ENCODE results near the gene ERFE. TPM values are rescaled to one million over a fixed set of nuclear protein-coding genes. Genes with fewer than 3 reads are reported as not detected.
"Not testable (repeated sequence)": the region's sequence is repeated elsewhere in the genome, so short reads cannot be mapped to it uniquely, and the experiment has no call there.

The ERFE gene
- total and polyA plus RNA-seq, 2 donors, result 0.53 to 0.79 TPM

DNA sequence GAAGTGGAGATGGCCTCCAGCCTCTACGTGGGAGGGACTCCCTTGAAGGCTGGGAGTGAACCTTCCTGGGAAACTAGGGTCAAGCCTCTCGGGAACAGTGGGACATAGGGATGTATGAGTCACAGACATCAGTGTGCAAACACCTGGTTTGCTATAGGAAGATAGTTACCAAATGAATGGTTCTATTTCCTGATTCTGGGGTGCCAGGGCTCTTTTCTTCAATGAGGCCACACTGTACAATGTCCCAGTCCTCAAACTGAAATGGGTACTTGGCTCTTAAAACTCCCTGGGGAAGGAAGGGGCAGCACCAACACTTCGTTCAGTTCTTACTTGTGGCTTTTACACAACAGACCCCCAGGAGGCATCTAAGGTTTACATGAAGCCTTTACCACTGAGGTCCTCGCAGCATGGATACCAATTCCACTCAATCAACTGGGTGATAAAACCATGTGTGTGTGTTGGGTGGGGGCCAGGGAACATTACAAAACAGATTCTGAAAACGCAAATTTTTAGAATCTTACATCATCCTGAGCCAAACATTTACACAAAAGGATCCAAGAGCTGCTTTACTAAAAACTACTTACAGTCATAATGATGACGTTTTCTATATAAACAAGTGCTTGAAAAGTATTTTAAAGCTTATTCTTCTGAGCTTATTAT, 10.4 kb downstream of the ERFE start:
- H3K27ac ChIP-seq (ENCODE audit: low read depth), result no peak overlapping the region
- DNase-seq (ENCODE audit: extremely low spot score), result no peak
- H3K4me3 ChIP-seq (ENCODE audit: low read depth, low read length), result no peak overlapping the region
- H3K36me3 ChIP-seq (ENCODE audit: insufficient read depth), result peaks cover 4% of the 10 kb centered on the region
- no peaks in the 10 kb centered on the region for H3K4me1 ChIP-seq (ENCODE audit: insufficient read depth)
- WGBS, result 46% methylated on average over 6 of the region's 6 CpGs

DNA sequence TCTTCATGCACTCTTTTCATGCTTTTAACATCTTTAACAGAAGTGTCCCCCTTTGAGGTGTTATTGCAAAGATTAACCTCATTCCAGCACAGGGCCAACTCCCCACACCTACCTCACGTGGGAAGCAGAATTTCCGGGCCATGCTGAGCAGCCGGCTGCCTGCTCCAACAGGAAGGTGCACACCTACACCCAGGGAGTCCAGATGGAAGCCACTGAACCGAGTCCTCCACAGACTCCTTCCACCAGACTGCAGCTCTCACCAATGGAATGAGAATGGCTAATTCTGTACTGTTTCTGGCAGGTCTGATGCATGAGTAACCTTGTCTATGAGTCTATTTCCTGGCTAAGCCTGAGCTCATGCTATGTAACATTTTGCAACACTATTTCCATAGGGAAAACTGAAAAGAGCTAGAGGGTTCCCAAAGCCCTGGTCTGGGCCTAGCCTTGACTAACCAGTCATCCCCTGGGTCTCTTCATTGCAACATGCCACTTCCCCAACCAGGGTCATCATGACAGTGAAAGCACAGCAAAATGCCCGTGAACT, 11.0 kb downstream of the ERFE start:
- H3K4me3 ChIP-seq (ENCODE audit: low read depth, low read length), result no peak overlapping the region
- H3K27ac ChIP-seq (ENCODE audit: low read depth), result no peak overlapping the region
- DNase-seq (ENCODE audit: extremely low spot score), result no peak
- H3K4me1 ChIP-seq (ENCODE audit: insufficient read depth), result no peaks in the 10 kb centered on the region
- WGBS, result 51% methylated on average over 5 of the region's 5 CpGs
- peaks cover 4% of the 10 kb centered on the region for H3K36me3 ChIP-seq (ENCODE audit: insufficient read depth)

DNA sequence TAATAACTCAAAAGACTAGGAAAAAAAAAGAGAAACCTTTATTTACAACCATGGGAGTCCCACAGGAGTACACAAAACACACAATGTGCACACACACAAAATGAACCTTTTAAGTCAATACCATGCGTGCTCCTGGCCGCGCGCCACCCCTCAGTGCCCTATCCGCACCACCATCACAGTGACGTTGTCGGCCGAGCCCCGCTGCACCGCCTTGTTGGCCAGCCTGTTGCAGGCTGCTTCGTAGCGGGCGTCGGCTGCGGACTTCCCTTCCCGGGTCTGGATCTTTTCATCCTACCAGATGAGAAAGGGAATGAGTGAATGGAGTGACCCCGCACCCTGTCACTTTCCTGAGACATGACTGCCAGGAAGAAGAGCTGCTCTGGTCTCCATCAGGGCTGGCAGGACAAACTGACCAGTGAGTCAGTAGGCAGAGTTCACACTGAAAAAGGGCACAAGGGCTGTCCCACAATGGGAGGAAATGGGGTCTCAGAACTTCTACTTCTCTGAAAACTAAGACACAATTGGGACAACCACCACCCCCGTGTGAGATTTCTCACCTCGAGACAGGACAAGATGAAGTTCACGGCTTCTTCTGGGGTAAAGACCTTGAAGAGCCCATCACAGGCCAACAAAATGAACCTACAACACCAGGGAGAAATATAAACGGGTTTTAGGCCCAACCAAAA, 11.8 kb downstream of the ERFE start:
- peaks cover 4% of the 10 kb centered on the region for H3K36me3 ChIP-seq (ENCODE audit: insufficient read depth)
- 90% methylated on average over 21 of the region's 21 CpGs for WGBS
- DNase-seq (ENCODE audit: extremely low spot score), result no peak
- no peak overlapping the region for H3K4me3 ChIP-seq (ENCODE audit: low read depth, low read length)
- no peaks in the 10 kb centered on the region for H3K4me1 ChIP-seq (ENCODE audit: insufficient read depth)
- H3K27ac ChIP-seq (ENCODE audit: low read depth), result no peak overlapping the region

DNA sequence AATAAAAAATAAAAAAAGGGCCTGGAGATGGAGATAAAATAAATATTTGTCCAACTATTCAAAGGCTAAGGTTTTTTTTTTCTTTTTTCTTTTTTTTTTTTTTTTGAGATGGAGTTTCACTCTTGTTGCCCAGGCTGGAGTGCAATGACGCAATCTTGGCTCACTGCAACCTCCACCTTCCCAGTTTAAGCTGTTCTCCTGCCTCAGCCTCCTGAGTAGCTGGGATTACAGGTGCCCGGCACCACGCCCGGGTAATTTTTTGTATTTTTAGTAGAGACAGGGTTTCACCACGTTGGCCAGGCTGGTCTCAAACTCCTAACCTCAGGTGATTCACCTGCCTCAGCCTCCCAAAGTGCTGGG, 12.3 kb downstream of the ERFE start:
- not testable (repeated sequence) for DNase-seq (ENCODE audit: extremely low spot score); H3K36me3 ChIP-seq (ENCODE audit: insufficient read depth); H3K4me1 ChIP-seq (ENCODE audit: insufficient read depth)

GRCh38 chr2:238171575-238172187, 12.9 kb downstream of the ERFE start:
- H3K27ac ChIP-seq (ENCODE audit: low read depth), result no peak overlapping the region
- peaks cover 4% of the 10 kb centered on the region for H3K36me3 ChIP-seq (ENCODE audit: insufficient read depth)
- no peak overlapping the region for H3K4me3 ChIP-seq (ENCODE audit: low read depth, low read length)
- WGBS, result 89% methylated on average over 9 of the region's 9 CpGs
- DNase-seq (ENCODE audit: extremely low spot score), result no peak
- no peaks in the 10 kb centered on the region for H3K4me1 ChIP-seq (ENCODE audit: insufficient read depth)

More for the DNA sequence above, 12.3 kb downstream of the ERFE start:
- WGBS, result 90% methylated on average over 5 of the region's 5 CpGs
- H3K4me3 ChIP-seq (ENCODE audit: low read depth, low read length); H3K27ac ChIP-seq (ENCODE audit: low read depth): not testable (repeated sequence)

GRCh38 chr2:238172439-238172838, 13.7 kb downstream of the ERFE start:
- 91% methylated on average over 14 of the region's 14 CpGs for WGBS
- no peak for DNase-seq (ENCODE audit: extremely low spot score)
- H3K36me3 ChIP-seq (ENCODE audit: insufficient read depth), result peaks cover 4% of the 10 kb centered on the region
- H3K27ac ChIP-seq (ENCODE audit: low read depth), result no peak overlapping the region
- H3K4me3 ChIP-seq (ENCODE audit: low read depth, low read length), result no peak overlapping the region
- no peaks in the 10 kb centered on the region for H3K4me1 ChIP-seq (ENCODE audit: insufficient read depth)

GRCh38 chr2:238173692-238174091, 14.9 kb downstream of the ERFE start:
- H3K4me3 ChIP-seq (ENCODE audit: low read depth, low read length), result no peak overlapping the region
- WGBS, result 92% methylated on average over 2 of the region's 2 CpGs
- no peaks in the 10 kb centered on the region for H3K4me1 ChIP-seq (ENCODE audit: insufficient read depth)
- no peak overlapping the region for H3K27ac ChIP-seq (ENCODE audit: low read depth)
- DNase-seq (ENCODE audit: extremely low spot score), result no peak
- H3K36me3 ChIP-seq (ENCODE audit: insufficient read depth), result peaks cover 4% of the 10 kb centered on the region

DNA sequence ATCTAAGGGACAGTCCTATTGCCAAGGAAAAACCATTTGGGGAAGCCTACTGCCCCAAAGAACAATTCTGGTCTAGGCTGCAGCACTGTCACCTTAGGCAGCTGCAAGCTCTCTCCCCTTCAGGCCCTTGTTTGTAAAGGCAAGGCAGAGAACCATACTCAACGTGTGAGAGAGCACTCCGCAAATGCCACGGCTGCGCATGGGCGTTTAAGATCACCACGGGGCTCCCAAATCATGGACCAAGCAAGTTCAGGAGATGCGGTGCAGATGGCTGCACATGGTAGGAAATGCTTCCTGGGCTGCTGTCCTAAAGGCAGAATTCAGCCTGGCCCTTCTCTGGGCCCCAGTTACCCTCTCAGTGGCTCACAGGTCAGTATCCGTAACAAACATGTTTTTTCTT, 15.5 kb downstream of the ERFE start:
- no peak for DNase-seq (ENCODE audit: extremely low spot score)
- H3K27ac ChIP-seq (ENCODE audit: low read depth), result no peak overlapping the region
- H3K4me1 ChIP-seq (ENCODE audit: insufficient read depth), result no peaks in the 10 kb centered on the region
- 93% methylated on average over 8 of the region's 8 CpGs for WGBS
- peaks cover 4% of the 10 kb centered on the region for H3K36me3 ChIP-seq (ENCODE audit: insufficient read depth)
- H3K4me3 ChIP-seq (ENCODE audit: low read depth, low read length), result no peak overlapping the region

- no peak for DNase-seq (ENCODE audit: extremely low spot score)
- whole genome bisulfite sequencing, result 76% methylated on average over 3 of the region's 3 CpGs
- Histone ChIP-seq H3K27ac (ENCODE audit: low read depth) (no peak overlapping the region), H3K4me3 (ENCODE audit: low read depth, low read length) (no peak overlapping the region), H3K4me1 (ENCODE audit: insufficient read depth) (no peaks in the 10 kb centered on the region), H3K36me3 (ENCODE audit: insufficient read depth) (peaks cover 4% of the 10 kb centered on the region)
Observed at GRCh38 chr2:238174701-238175100, 15.9 kb downstream of the ERFE start.

- no peaks in the 10 kb centered on the region for H3K4me1 ChIP-seq (ENCODE audit: insufficient read depth)
Observed at GRCh38 chr2:238176613-238177012, 17.8 kb downstream of the ERFE start.

DNA sequence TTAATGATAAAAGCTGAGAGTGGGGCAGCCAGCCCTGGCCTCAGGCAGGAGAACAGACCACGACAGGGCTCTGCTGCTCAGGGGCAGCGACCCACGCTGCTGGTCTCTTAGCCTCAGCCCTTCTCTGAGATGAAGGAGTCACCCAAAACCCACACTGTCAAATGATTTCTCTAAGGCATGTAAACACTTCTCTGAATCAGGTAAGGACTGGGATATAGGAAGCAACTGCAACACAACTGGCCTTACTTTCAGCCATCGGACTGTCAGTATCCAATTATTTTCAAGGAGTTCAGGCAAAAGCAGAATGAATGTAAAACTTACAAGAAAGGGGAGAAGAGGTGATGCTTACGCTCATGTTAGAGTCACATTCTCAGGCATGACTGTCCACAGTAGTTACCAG, 21.8 kb downstream of the ERFE start:
- peaks cover 8% of the 10 kb centered on the region for H3K36me3 ChIP-seq (ENCODE audit: insufficient read depth)
- no peak for DNase-seq (ENCODE audit: extremely low spot score)
- no peak overlapping the region for H3K4me3 ChIP-seq (ENCODE audit: low read depth, low read length)
- 83% methylated on average over 5 of the region's 5 CpGs for WGBS
- no peak overlapping the region for H3K27ac ChIP-seq (ENCODE audit: low read depth)
- H3K4me1 ChIP-seq (ENCODE audit: insufficient read depth), result no peaks in the 10 kb centered on the region

More at GRCh38 chr2:238176613-238177012, 17.8 kb downstream of the ERFE start:
- Histone ChIP-seq H3K27ac (ENCODE audit: low read depth) (no peak overlapping the region), H3K36me3 (ENCODE audit: insufficient read depth) (peaks cover 4% of the 10 kb centered on the region), H3K4me3 (ENCODE audit: low read depth, low read length) (no peak overlapping the region)
- DNase-seq (ENCODE audit: extremely low spot score), result no peak

GRCh38 chr2:238182362-238182761, 23.6 kb downstream of the ERFE start:
- H3K4me1 ChIP-seq (ENCODE audit: insufficient read depth), result no peaks in the 10 kb centered on the region

GRCh38 chr2:238183821-238184220, 25.1 kb downstream of the ERFE start:
- WGBS, result 81% methylated on average over 4 of the region's 4 CpGs
- Histone ChIP-seq H3K36me3 (ENCODE audit: insufficient read depth) (peaks cover 12% of the 10 kb centered on the region), H3K4me1 (ENCODE audit: insufficient read depth) (no peaks in the 10 kb centered on the region)

More at GRCh38 chr2:238182362-238182761, 23.6 kb downstream of the ERFE start:
- Histone ChIP-seq H3K4me3 (ENCODE audit: low read depth, low read length) (no peak overlapping the region), H3K27ac (ENCODE audit: low read depth) (no peak overlapping the region), H3K36me3 (ENCODE audit: insufficient read depth) (peaks cover 8% of the 10 kb centered on the region)
- DNase-seq (ENCODE audit: extremely low spot score), result no peak
- 83% methylated on average over 6 of the region's 6 CpGs for WGBS

More at GRCh38 chr2:238183821-238184220, 25.1 kb downstream of the ERFE start:
- no peak overlapping the region for H3K4me3 ChIP-seq (ENCODE audit: low read depth, low read length)
- no peak overlapping the region for H3K27ac ChIP-seq (ENCODE audit: low read depth)
- DNase-seq (ENCODE audit: extremely low spot score), result no peak
